ENCODE measurements around the gene PHKB.

GRCh38 chr16:47449788-47450187 lies 11.3 kb upstream of the PHKB start:
- no peak for TF ChIP-seq CTCF (IDR thresholded peaks at IDR 0.05; ENCODE audit: insufficient read depth, low read length)
- TF ChIP-seq GABPA (IDR thresholded peaks at IDR 0.05; ENCODE audit: low read depth), result no peak
